GM18511 (cell line): ENCODE results near the gene GULP1.
"Not testable (repeated sequence)": the region's sequence is repeated elsewhere in the genome, so short reads cannot be mapped to it uniquely, and the experiment has no call there.

ENCODE experiments used
- ATAC-seq: cut with Tn5 transposase; IDR thresholded peaks from one replicate; pipeline ENCODE4 v1.9.1; 2021; ENCODE audit warnings: mild to moderate bottlenecking, moderate library complexity; ENCODE audit not compliant: unreplicated experiment

Gene GULP1

DNA sequence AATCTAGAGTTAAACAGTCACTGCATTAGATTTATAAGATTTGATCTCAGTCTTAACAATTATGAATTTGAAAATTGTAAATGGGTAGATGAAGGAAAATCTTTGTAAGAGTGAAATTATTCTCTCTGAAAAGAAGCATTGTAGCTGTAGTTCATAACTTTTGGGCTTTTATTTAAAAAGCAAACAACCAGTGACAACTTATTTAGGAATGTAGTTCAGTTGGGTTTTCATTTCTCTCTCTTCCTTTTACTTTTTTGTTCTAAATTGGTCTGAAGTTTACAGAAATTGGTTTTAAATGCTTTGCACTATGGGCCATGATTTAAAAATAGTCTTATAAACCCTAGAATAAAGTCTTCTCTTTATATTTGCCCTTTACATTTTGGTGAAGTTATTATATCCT lies 296.6 kb downstream of the GULP1 start:
- no peak for ATAC-seq

DNA sequence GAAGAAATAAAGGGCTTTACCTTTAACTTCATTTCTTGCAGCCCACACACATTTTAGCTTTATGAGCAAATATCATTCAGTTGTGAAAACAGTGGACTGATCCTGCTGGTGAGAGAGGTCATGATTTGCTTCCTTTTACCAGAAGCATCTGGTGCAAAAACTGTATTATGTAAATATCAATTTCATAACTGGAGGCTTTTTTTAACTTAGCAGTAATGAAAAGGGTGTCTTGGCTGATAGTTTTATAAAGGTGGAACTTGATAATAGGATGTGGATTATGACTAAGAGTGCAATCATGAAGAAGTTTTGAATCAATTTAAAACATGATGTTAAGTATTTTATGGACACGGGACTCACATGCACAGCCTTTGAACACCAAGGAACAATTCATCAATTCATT lies 304.4 kb downstream of the GULP1 start:
- ATAC-seq = no peak

DNA sequence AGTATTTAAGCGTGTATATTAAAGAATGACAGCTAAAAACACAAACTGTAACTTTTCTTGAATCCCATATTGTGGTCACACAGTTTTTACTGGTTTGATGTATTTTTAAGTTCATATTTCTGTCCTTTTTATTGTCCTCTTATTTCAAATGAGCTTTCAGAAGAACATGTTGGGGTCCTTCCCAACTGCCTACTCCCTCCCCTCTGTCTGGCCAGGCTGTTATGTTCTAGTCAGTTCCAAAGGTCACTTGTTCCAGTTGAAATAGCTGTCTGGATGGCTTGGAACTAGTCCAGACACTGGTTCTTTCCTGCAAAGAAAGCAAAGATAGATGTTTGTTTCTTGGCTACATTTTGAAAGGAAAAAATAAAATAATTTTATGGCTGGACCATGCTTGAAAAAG lies 306.9 kb downstream of the GULP1 start:
- no peak for ATAC-seq

DNA sequence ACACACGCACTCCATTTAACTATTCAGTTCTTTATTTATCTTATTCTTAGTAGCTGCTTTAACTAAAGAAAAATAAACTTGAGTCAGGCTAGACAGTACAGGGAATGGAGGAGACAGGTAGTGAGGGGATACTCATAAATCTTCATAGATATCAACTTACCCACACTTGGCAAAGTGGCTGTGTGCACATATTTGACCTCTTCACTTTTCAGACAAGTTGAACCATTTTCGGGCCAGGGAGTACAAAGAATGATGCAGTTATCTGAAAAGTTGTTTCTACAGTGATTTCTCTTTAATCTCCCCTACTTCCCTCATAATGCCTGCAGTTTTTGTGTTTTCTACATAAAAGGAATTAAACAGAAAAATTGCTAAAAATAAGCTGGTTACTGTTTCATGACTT lies 307.5 kb downstream of the GULP1 start:
- no peak for ATAC-seq

DNA sequence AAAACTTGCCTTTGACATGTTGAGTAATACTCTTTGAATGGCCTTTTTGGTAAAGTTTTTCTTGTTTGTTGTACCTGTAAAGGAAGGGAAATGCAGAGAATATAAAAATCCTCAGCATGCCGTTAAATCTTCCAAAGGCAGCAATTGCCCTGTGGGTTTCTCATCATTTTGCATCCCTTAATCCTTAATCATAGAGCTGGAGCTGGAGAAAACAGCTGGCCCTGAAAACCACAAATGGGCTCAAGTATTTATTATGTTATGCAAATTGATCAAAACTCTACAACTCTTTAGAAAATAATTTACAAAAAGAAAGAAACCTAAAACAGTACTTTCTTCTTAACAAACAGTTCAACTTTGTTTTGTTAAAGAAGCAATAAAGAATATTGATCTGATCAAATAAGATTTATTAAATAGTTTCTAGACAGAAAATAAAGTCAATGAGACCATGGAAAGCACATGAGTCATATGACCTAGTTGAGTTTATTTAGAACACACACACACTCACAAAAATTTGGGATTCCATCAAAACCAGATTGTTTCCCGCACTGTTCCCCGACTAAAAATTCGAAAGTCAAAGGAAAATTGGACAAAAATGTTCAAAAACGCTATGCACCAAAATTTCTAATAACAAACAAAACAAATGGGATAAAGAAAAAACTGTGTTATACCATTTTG lies 309.0 kb downstream of the GULP1 start:
- ATAC-seq = no peak

DNA sequence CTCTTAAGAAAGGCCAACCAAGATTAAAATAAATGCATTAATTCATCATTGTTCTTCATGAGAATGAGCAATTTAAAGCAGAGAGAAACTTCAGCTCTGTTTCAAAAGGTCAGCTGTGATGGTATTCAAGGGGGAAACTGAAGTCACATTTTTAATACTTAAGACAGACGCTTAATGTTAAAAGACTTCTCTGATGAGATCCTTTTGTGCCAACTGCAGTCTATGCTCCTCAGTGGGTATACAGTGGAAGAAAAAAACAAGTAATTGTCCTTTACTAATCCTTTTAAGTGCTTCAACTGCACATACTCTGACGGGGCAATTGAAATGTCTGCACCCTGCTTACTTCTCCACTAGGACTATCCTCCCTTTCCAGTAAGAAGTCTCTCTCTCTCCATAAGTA lies 309.7 kb downstream of the GULP1 start:
- no peak for ATAC-seq

DNA sequence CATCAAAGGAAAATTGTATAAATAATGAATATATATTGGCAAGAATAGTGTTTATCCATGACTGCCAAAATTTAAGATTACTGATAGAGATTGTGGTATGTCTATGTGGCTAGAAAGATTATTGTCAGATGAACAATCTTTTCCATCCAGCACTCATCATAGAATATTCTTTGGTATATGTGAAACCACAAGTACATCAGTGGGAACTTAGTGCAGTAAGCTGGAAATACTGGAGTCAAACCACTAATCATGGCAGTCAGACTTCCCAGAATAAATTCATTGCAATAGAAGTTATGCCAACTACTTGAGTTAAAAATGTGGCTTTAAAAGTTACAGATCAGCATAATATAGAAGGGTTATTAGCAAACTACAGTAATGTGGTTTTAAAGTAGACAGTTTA lies 310.3 kb downstream of the GULP1 start:
- no peak for ATAC-seq

DNA sequence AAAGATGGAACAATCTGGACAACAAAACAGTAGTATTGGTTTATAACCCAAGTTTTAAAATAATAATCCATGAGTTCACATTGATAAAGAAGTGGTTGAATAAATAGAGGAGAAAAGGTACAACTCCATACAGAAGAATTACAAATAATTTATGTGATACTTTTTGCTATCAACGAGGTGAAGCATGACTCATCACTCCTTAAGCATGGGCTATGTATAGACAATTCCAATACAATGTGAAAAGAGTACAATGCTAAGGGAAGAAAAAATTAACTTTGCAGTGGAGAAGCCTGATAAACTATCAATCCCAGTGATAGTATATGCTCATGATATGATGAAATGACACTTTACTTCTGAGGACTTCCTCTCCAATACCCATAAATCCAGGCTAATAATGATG lies 312.9 kb downstream of the GULP1 start:
- no peak for ATAC-seq

DNA sequence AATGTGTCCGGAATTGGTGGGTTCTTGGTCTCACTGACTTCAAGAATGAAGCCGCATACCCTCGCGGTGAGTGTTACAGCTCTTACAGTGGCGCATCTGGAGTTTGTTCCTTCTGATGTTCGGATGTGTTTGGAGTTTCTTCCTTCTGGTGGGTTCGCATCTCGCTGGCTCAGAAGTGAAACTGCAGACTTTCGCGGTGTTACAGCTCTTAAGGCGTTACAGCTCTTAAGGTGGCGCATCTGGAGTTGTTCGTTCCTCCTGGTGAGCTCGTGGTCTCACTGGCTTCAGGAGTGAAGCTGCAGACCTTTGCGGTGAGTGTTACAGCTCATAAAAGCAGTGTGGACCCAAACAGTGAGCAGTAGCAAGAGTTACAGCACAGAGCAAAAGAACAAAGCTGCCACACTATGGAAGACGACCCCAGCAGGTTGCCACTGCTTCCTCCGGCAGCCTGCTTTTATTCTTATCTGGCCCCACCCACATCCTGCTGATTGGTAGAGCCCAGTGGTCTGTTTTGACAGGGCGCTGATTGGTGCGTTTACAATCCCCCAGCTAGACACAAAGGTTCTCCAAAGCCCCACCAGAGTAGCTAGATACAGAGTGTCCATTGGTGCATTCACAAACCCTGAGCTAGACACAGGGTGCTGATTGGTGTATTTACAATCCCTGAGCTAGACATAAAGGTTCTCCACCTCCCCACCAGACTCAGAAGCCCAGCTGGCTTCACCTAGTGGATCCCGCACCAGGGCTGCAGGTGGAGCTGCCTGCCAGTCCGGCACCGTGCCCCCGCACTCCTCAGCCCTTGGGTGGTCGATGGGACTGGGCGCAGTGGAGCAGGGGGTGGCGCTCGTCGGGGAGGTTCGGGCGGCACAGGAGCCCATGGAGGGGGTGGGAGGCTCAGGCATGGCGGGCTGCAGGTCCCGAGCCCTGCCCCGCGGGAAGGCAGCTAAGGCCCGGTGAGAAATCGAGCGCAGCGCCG lies 314.2 kb downstream of the GULP1 start:
- ATAC-seq = not testable (repeated sequence)

DNA sequence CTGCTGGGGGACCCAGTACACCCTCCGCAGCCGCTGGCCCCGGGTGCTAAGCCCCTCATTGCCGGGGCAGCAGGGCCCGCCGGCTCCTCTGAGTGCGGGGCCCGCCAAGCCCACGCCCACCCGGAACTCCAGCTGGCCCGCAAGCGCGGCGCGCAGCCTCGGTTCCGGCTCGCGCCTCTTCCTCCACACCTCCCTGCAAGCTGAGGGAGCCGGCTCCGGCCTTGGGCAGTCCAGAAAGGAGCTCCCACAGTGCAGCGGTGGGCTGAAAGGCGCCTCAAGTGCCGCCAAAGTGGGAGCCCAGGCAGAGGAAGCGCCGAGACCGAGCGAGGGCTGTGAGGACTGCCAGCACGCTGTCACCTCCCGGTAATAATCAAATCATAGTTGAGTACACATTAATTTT lies 314.9 kb downstream of the GULP1 start:
- ATAC-seq = not testable (repeated sequence)

DNA sequence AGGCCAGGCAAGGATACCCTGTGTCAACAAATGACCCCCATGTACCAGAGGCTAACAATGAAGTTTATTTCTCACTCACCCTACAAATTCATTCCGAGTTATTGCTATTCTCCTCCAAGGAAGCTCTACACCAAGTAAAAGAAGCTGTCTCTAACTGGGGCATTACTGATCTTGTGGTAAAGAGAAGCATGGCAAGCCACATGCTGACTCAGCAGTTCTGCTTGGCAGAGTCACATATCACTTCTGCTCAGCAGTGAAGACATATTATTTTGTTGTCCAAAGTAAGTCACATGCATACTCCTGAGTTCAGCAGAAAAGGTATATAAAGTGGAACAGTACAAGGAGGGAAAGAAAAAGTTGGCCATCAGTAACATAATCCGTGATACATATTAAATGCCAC lies 315.8 kb downstream of the GULP1 start:
- ATAC-seq = no peak

DNA sequence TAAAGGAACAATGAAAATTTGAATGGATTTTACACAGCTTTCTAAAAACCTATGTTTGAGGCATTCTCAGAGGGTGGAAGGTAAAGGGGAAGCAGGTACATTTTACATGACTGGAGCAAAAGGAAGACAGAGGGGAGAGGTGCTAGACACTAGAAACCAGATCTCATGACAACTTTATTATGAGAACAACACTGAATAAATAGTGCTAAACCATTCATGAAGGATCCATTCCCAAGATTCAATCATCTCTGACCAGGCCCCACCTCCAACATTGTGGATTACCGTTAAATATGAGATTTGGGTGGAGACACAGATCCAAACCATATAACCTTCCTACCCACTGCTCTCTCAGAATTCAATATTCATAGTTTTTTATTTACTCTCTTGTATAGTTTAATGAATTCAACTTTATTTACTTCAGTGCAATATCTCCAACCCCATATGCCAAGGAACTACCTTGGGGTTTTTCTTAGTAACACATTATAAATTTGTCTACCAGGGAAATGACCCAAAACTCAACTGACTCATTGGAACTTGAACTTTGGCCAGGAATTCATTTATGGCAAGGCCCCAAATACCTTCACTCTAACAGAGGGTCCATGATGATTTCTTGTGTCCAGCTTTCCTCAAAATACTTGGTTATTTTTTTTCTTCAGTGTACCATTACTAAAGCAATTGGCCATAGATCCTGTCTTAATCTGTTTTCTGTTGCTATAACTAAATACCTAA lies 317.8 kb downstream of the GULP1 start:
- ATAC-seq = no peak

DNA sequence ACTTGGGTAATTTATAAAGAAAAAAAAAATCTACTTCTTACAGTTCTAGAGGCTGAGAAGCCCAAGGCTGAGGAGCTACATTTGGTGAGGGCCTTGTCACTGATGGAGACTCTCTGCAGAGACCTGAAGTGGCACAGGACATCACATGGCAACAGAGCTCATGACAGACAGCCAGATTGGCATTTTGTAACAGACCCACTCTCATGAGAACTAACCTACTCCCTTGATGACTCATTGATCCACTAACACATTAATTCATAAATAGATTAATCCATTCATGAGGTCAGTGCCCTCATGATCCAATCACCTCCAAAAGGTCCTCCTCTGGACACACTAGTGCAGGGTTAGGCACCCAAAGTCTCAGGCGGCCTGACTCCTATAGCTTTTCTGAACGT lies 318.4 kb downstream of the GULP1 start:
- no peak for ATAC-seq

DNA sequence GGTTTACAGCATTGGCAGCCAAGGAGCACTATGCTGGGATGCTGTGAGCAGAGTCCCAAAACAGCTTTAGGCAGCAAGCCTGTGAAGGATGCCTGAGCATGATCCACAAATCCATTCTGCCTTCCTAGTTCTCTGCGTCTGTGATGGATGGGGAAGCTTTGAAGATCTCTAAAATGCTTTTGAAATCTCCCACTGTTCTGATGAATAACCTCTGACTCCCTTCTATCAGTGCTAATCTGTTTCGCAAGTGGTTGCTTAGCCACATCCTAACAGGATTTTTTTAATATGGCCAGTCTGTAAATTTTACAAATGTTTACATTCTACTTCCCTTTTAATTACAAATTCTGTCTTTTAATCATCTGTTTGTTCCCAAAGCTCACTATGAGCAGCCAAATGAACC lies 319.2 kb downstream of the GULP1 start:
- ATAC-seq = no peak

DNA sequence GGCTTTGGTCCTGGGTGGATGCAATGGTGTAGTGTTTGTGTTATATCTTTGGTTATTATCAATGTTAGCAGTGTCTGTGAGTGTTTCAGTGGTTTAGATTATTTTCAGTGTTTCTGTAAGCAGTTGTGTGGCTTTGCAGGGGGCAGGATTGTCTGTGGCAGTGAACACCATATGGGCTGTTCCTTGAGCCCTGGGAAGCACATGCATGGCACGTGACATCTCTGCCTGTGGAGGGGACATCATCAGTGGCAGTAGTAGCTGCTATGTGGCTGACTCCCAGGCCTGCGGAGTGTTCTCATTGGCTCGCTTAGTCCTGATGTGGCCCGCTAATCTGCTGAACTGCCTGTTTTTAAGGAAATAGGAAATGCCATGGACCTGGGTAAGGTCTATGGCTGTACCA lies 327.5 kb downstream of the GULP1 start:
- ATAC-seq = no peak

DNA sequence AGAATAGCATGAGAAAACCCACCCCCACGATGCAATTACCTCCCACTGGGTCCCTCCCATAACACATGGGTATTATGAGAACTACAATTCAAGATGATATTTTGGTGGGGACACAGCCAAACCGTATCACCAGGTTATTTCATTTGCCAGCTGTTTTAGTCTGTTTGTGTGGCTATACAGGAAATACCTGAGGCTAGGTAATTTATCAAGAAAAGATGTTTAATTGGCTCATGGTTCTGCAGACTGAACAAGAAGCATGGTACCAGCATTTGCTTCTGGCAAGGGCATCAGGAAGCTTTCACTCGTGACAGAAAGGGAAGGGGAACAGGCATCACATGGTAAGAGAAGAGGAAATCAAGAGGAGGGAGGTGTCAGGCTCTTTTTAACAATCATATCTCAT lies 329.2 kb downstream of the GULP1 start:
- no peak for ATAC-seq

DNA sequence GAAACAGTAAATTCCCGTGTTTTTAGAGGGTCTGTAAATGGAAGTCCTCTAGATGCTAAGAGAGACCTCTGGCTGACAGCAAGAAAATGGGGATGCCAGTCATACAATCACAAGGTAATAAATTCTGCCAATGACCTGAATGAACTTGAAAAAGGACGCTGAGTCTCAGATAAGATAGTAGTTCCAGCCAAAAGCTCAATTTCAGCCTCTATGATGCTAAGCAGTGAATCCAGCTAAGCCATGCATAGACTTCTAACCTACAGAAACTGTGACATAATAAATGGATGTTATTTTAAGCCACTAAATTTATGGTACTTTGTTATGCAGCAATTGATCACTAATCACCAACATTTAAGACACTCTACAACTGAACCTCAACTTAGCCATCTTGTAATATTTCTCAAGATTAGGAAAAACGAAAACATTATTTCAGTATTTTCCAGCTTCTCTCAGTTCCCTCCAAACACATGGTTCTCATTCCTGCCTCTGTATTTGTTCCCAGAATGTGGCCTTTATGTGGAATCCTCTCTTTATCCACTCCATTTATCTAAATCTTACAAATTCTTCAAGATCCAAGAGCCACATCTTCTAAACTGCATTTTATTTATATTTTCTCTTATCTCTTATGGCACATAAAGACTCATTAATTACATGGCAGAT lies 331.1 kb downstream of the GULP1 start:
- ATAC-seq = no peak

DNA sequence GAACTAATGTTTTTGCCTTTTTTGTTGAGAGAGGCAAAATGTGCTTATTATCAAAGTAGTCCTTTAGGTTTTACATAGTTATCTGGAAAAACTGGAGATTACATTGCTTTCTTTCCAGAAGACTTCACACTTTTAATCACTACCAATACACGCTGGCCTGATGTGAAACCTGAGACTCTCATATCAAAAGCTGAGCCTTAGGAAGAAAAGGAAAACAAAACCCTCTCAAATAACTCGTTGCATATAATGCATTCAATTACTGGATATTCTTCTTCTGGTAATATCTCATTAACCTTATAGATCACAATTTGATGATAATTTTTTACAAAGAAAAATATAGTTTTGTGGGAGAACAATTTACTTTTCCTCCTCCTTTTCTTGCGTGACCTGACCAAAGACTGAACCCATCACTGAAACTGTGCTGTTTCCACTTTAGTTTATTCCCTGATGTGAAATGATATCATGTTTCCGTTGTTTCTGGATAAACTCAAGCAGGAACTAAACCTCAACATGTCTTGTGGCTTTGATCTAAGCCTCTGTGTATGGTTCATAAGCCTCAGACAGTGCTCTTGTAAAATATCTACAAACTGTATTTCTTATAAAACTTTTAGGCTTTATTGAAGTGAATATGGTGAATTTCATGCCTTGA lies 332.4 kb downstream of the GULP1 start:
- no peak for ATAC-seq

DNA sequence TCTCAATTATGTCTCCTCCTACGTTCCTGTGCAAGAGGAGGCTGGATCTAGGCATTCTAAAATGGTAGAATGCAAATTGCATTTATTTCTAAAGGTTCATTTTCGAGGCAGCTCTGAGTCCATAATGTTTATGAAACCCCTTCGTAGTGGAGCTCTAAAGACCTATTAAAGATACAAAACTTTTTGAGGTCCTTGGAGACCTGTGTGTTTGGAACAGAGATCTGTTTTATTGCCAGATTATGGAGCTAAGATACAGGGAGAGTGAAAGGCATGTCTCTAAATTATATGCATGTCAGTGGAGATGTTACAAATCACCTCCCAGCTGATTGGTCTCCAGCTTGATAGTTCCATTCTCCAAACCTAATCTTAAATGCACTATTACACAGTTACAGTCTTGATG lies 335.8 kb downstream of the GULP1 start:
- no peak for ATAC-seq

DNA sequence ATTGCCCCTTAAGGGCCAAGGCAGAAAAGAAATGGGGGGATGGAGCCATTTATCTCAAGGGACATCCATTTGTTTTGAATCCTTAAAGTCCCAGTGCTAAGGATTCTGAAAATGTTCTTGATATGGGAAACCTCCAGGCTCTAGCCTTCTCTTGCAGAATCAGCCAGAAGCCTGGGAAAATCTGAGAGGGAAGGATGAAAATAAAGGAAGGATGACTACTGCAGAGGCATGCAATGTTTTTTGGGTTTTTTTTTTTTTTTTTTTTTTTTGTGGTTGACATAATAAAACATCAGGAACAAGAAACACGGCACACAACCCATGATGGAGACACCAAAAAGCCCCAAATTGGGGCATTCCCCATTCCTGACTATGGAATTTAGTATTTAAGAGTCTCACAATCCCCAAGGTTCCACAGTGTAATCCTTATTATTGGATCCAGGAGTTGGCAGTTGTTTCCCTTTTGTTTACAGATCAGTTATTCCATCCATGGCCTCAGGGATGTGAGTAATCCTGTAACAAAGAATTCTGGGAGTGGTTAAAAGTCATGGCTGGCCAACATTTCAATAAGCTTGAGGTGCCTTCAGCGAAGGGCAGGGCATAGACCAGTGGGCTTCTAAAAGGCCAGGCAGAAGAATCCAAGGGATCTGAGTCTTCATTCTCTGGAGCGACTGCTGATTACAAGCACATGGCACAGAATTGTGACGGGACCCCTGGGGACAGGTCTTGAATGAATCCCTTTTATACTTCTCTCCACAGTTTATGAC lies 337.5 kb downstream of the GULP1 start:
- ATAC-seq = no peak
